ENCODE data around the gene CCDC194. TPM values are rescaled to one million over a fixed set of nuclear protein-coding genes. Genes with fewer than 3 reads are reported as not detected.

CCDC194 gene
- total RNA-seq = not detected in 2 replicates

DNA sequence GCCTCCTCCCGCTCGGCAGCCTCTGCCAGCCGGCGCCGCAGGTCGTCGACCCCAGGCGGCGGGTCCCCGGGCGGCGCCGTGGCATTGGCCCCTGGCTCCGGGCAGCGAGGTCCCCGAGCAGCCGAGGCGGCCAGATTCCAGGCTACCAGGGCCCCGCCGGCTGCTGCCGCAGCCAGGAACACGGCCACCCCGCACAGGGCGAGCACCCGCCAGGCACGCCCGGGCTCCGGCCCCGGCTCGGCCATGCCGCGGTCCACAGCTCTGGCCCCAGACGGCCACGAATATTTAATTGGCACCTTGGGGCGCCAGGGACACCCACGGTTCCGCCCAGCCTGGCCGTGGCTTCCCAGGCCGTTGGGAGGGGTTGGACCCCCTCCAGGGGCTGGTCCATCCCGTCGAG lies at the start of gene CCDC194:
Gene CCDC194 (minus strand): TSS at position 283 of the 400 bp plus-strand sequence. CDS start 38 bp downstream, at position 245.

DNA sequence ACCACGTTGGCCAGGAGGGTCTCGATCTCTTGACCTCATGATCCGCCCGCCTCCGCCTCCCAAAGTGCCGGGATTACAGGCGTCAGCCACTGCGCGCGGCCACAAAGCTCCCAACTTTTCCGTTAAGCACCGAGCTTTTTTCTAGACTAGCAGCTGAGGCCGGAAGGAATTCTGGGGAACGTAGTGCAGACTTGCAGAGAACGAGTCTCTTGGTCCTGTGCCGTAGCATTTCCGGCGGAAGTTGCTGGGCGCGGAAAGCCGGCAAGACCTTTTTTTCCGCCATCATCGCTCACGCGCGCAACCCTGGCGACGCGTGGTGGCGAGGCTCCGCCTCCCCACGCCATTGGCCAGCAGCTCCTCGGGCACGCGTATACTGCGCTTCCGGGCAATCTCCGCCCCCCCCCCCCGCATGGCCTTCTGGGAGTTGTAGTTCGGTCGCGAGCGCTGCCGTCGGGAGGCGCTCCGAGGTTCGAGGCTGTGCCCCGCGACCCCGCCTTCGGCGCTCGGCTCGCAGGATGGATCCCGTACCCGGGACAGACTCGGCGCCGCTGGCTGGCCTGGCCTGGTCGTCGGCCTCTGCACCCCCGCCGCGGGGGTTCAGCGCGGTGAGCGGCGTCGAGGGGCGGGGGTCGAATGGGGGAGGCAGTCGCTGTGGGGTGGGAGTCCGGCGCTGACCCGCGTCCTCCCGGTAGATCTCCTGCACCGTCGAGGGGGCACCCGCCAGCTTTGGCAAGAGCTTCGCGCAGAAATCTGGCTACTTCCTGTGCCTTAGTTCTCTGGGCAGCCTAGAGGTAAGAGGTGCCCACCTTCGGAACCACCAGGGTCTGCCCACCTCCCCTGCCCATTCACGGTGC lies 25.9 kb upstream of the CCDC194 start, which contains the start of gene MVB12A:
Gene MVB12A (plus strand): TSS at position 427 of the 854 bp plus-strand sequence. CDS start 89 bp downstream, at position 516.

GRCh38 chr19:17405250-17406045 lies 11.5 kb upstream of the CCDC194 start, which contains the start of gene BST2:
Gene BST2, minus strand, starts transcription at chr19:17405630. Its CDS starts 55 bp downstream, at chr19:17405575.

GRCh38 chr19:17376935-17377600 lies 16.9 kb downstream of the CCDC194 start, which contains the start of gene PLVAP:
Gene PLVAP, minus strand, starts transcription at chr19:17377342. Its CDS starts 54 bp downstream, at chr19:17377288.

Other genes with a start within 250 kb of the CCDC194 start
- 16.2 and 22.8 TPM in 2 replicates for gene USE1, start 178.8 kb downstream of the CCDC194 start, total RNA-seq
- 2.5 and 2.9 TPM in 2 replicates for gene OCEL1, start 168.0 kb downstream of the CCDC194 start, total RNA-seq
- 26.8 and 40.1 TPM in 2 replicates for gene NR2F6, start 148.3 kb downstream of the CCDC194 start, total RNA-seq
- gene USHBP1, start 129.5 kb downstream of the CCDC194 start, total RNA-seq = under 0.01 TPM in 1 of 2 replicates, not detected in the other
- gene BABAM1, start 126.8 kb downstream of the CCDC194 start, total RNA-seq = 91.7 and 105 TPM in 2 replicates
- gene ANKLE1, start 112.3 kb downstream of the CCDC194 start, total RNA-seq = 0.37 and 0.39 TPM in 2 replicates
- gene ABHD8, start 90.8 kb downstream of the CCDC194 start, total RNA-seq = 6.6 and 9.0 TPM in 2 replicates
- 29.1 and 30.9 TPM in 2 replicates for gene MRPL34, start 88.3 kb downstream of the CCDC194 start, total RNA-seq
- gene DDA1, start 84.6 kb downstream of the CCDC194 start, total RNA-seq = 7.7 and 15.4 TPM in 2 replicates
- gene ANO8, start 59.3 kb downstream of the CCDC194 start, total RNA-seq = 4.8 and 5.1 TPM in 2 replicates
- 10.3 and 18.8 TPM in 2 replicates for gene GTPBP3, start 56.6 kb downstream of the CCDC194 start, total RNA-seq
- gene PLVAP, start 16.9 kb downstream of the CCDC194 start, total RNA-seq = not detected in 2 replicates
- gene BST2, start 11.4 kb upstream of the CCDC194 start, total RNA-seq = 0.20 and 1.8 TPM in 2 replicates
- gene MVB12A, start 25.9 kb upstream of the CCDC194 start, total RNA-seq = 45.7 and 49.2 TPM in 2 replicates
- gene TMEM221, start 54.5 kb upstream of the CCDC194 start, total RNA-seq = not detected in 2 replicates
- not detected in 2 replicates for gene NXNL1, start 66.7 kb upstream of the CCDC194 start, total RNA-seq
- gene SLC27A1, start 76.3 kb upstream of the CCDC194 start, total RNA-seq = 15.8 and 26.1 TPM in 2 replicates
- gene PGLS, start 117.5 kb upstream of the CCDC194 start, total RNA-seq = 49.9 and 60.6 TPM in 2 replicates
- 104 and 126 TPM in 2 replicates for gene COLGALT1, start 161.5 kb upstream of the CCDC194 start, total RNA-seq

Data from subcutaneous preadipocyte (primary cell).